Transverse colon (tissue), 4 donors: Measurements from ENCODE around the gene CPNE4. TPM values are rescaled to one million over a fixed set of nuclear protein-coding genes. Genes with fewer than 3 reads are reported as not detected.

Source experiments
- DNase-seq: peaks from one replicate; pipeline ENCODE4 v3.0.0-alpha.2; 2019
- H3K27ac ChIP-seq, 4 donors: fragments of 200-600 bp; sonication (generic); 2 replicates each; pipeline ENCODE4 v1.5.1; 2016 to 2018; ENCODE audit warnings: inconsistent platforms in 4 of 4
- H3K27me3 ChIP-seq: fragments of 200-600 bp; sonication (generic); 2 replicates; pipeline ENCODE4 v1.5.1; 2017; ENCODE audit warnings: inconsistent platforms
- H3K36me3 ChIP-seq, 4 donors: fragments of 200-600 bp; sonication (generic); 2 replicates each; pipeline ENCODE4 v1.5.1; 2017 to 2019; ENCODE audit warnings: inconsistent platforms in 4 of 4
- H3K4me1 ChIP-seq, 4 donors: fragments of 200-600 bp; sonication (generic); 2 replicates each; pipeline ENCODE4 v1.5.1; 2017 to 2020; ENCODE audit warnings: inconsistent platforms in 4 of 4
- H3K4me3 ChIP-seq, 4 donors: fragments of 200-600 bp; sonication (generic); 1 replicate in 1 of 4; 2 replicates in 3 of 4; pipeline versions ENCODE4 v1.5.1 to v1.6.1; 2017 to 2019; ENCODE audit warnings: inconsistent platforms in 4 of 4
- H3K9me3 ChIP-seq, 2 donors: fragments of 200-600 bp; sonication (generic); 2 replicates each; pipeline ENCODE4 v1.5.1; 2017 to 2019; ENCODE audit warnings: inconsistent platforms in 2 of 2
- EP300 ChIP-seq: sonication (generic); formaldehyde crosslinking; IDR thresholded peaks from one replicate; pipeline ENCODE4 v1.6.1; 2017; ENCODE audit warnings: antibody characterized with exemption, low read depth
- POLR2A ChIP-seq: fragments of 450-650 bp; IDR thresholded peaks from one replicate; pipeline ENCODE4 v1.6.1; 2016; ENCODE audit warnings: antibody characterized with exemption, mild to moderate bottlenecking, moderate library complexity
- POLR2AphosphoS5 ChIP-seq, 3 donors: sonication (generic); formaldehyde crosslinking; IDR thresholded peaks; one replicate each; pipeline ENCODE4 v1.6.1; 2016; ENCODE audit warnings: antibody characterized with exemption in 3 of 3
- WGBS, 2 donors: methylation state at CpG; one replicate each; pipeline ENCODE4 v1.1.5; 2018; ENCODE audit warnings: low coverage in 1 of 2; 5-methylcytosine and 5-hydroxymethylcytosine counted together
- in situ Hi-C, 4 donors: fragments of 200-750 bp; cut with MboI; loops; one replicate each; pipeline versions ENCODE4 v1.15.0 to v1.15.1; 2017; ENCODE audit warnings: low sequenced_read_pairs in 3 of 4, low pct_ligation_motif_present in 1 of 4, low pct_unique_long_range_greater_than_20kb in 1 of 4
- intact Hi-C: fragments of 100-400 bp; cut with DNase I; formaldehyde crosslinking; loops from one replicate; pipeline ENCODE4 v1.15.1; 2023; ENCODE audit warnings: low total_unique reads
- total RNA-seq, 4 donors: library from RNA; depleted of rRNA; stranded (reverse); fragments of >200 nt; gene quantifications; one replicate each; pipeline ENCODE4 v1.1.0, GENCODE V29; 2016
- TF ChIP-seq, protein P1 (sequence below), 5 experiments: fragments of 200-600 bp in 3 of 5; fragments of 450-650 bp in 2 of 5; sonication (generic) in 3 of 5; IDR thresholded peaks; 1 replicate in 2 of 5; 2 replicates in 3 of 5; pipeline ENCODE4 v1.5.1; 2016 to 2017; ENCODE audit warnings: antibody characterized with exemption in 5 of 5, inconsistent platforms in 3 of 5, mild to moderate bottlenecking in 2 of 5, moderate library complexity in 1 of 5

CPNE4 gene
- total RNA-seq, 4 donors from 2014 or later: 0.16 to 1.5 TPM; not detected in 2

DNA sequence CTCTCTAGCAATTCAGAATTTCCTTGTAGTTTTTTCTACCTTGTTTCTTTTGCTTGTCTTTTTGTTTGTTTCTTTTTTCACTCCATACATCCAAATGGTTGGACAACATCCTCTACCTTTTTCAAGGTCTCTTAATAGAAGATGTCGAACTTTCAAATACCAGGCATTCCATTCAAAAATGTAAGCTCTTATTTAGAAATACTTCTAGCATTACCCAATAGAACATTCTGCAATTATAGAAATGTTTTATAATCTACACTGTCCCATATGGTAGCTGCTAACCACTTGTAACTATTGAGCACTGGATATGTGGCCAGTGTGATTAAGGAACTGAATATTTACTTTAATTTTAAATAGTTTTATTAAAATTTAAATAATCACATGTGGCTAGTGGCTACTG, 335.8 kb downstream of the CPNE4 start:
- Histone ChIP-seq H3K27me3 (no peaks in the 10 kb centered on the region), H3K9me3 (no peaks in the 10 kb centered on the region), H3K27ac (no peak overlapping the region), H3K36me3 (no peaks in the 10 kb centered on the region), H3K4me3 (no peak overlapping the region), H3K4me1 (no peaks in the 10 kb centered on the region)
- TF ChIP-seq, protein P1, sequence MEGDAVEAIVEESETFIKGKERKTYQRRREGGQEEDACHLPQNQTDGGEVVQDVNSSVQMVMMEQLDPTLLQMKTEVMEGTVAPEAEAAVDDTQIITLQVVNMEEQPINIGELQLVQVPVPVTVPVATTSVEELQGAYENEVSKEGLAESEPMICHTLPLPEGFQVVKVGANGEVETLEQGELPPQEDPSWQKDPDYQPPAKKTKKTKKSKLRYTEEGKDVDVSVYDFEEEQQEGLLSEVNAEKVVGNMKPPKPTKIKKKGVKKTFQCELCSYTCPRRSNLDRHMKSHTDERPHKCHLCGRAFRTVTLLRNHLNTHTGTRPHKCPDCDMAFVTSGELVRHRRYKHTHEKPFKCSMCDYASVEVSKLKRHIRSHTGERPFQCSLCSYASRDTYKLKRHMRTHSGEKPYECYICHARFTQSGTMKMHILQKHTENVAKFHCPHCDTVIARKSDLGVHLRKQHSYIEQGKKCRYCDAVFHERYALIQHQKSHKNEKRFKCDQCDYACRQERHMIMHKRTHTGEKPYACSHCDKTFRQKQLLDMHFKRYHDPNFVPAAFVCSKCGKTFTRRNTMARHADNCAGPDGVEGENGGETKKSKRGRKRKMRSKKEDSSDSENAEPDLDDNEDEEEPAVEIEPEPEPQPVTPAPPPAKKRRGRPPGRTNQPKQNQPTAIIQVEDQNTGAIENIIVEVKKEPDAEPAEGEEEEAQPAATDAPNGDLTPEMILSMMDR (IDR thresholded peaks at IDR 0.05): no peak
- no peak for TF ChIP-seq EP300
- TF ChIP-seq POLR2A: no peak
- no peak for TF ChIP-seq POLR2AphosphoS5 (IDR thresholded peaks at IDR 0.05)
- 80 to 87% methylated on average over 1 of the region's 1 CpG for WGBS, 2 donors
- intact Hi-C loops: no loop called here
- in situ Hi-C loops: no loop called here
- no peak for DNase-seq

DNA sequence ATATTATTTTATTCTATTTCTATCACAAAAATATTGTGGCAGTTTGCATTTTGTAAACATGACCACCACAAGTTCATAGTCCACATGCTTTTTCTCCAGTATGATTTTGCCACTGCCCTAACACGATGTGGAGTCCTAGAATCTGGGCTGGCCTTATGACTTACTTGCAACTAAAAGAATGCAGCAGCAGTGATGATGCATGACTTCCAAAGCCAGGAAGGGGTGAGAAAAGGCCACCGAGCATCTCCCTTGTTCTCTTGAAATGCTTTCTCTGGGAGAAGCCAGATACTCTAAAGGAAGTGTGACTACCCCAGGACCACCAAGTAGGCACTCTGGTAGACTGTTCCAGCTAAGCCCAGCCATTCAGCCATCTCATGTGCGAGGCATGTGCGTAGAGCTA, 340.4 kb downstream of the CPNE4 start:
- in situ Hi-C loops (no loop called here), intact Hi-C loops (no loop called here)
- Histone ChIP-seq H3K27ac (no peak overlapping the region), H3K9me3 (no peaks in the 10 kb centered on the region), H3K4me1 (no peaks in the 10 kb centered on the region), H3K27me3 (no peaks in the 10 kb centered on the region), H3K4me3 (no peak overlapping the region), H3K36me3 (no peaks in the 10 kb centered on the region)
- TF ChIP-seq POLR2AphosphoS5 (IDR thresholded peaks at IDR 0.05) (no peak), EP300 (no peak), POLR2A (no peak)
- TF ChIP-seq, protein P1 (IDR thresholded peaks at IDR 0.05): no peak
- DNase-seq: no peak
- WGBS, 2 donors: 81 to 83% methylated on average over 2 to 4 of the region's 4 CpGs

DNA sequence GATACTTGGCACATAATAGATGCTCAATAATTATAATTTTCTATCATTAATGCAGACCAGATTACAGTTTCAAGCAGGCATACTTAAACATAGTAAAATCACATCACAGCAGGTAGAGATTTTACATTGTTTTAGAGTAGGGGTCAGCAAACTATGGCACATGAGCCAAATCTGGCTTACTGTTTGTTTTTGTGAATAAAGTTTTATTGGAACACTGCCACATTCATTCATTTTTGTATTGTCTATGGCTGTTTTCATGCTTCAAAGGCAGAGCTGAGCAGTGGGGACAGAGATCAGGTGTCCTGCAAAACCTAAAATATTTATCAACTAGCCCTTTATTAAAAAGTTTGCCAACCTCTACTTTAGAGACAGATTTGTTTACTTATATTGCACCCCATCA, 342.5 kb downstream of the CPNE4 start:
- H3K9me3 ChIP-seq: no peaks in the 10 kb centered on the region
- intact Hi-C loops: no loop called here
- no peaks in the 10 kb centered on the region for H3K27me3 ChIP-seq
- in situ Hi-C loops: no loop called here
- H3K36me3 ChIP-seq: no peaks in the 10 kb centered on the region
- no peak overlapping the region for H3K27ac ChIP-seq
- no peak for TF ChIP-seq POLR2A
- TF ChIP-seq, protein P1 (IDR thresholded peaks at IDR 0.05): no peak
- TF ChIP-seq EP300: no peak
- TF ChIP-seq POLR2AphosphoS5 (IDR thresholded peaks at IDR 0.05): no peak
- no peak for DNase-seq
- no peak overlapping the region for H3K4me3 ChIP-seq
- H3K4me1 ChIP-seq: no peaks in the 10 kb centered on the region

DNA sequence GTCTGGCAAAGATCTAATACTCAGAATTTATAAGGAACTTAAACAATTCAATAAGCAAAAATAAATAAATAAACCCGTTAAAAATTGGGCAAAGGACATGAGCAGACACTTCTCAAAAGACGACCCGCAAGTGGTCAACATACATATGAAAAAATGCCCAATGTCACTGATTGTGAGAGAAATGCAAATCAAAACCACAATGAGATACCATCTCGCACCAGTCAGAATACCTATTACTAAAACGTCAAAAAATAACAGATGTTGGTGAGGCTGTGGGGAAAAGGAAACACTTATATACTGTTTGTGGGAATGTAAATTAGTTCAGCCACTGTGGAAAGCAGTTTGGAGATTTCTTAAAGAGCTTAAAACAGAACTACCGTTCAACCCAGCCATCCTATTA, 344.0 kb downstream of the CPNE4 start:
- Histone ChIP-seq H3K9me3 (no peaks in the 10 kb centered on the region), H3K27ac (no peak overlapping the region), H3K4me1 (no peaks in the 10 kb centered on the region), H3K4me3 (no peak overlapping the region), H3K27me3 (no peaks in the 10 kb centered on the region), H3K36me3 (no peaks in the 10 kb centered on the region)
- intact Hi-C loops (no loop called here), in situ Hi-C loops (no loop called here)
- WGBS, 2 donors: 65 to 86% methylated on average over 4 to 6 of the region's 6 CpGs
- no peak for TF ChIP-seq POLR2A
- TF ChIP-seq POLR2AphosphoS5 (IDR thresholded peaks at IDR 0.05): no peak
- TF ChIP-seq EP300: no peak
- TF ChIP-seq, protein P1 (IDR thresholded peaks at IDR 0.05): no peak
- DNase-seq: no peak
